NCI-H69 (cell line): Measurements from ENCODE around the gene PIK3CB.
A peak's percentile ranks its signal among the peaks of the same experiment; 100 is the strongest.
"Not testable (repeated sequence)": the region's sequence is repeated elsewhere in the genome, so short reads cannot be mapped to it uniquely, and the experiment has no call there.

Source experiments
- DNase-seq: peaks from one replicate; lab custom pipeline; 2025; lab: John Stamatoyannopoulos, UW

Gene PIK3CB

GRCh38 chr3:138806376-138807080, 28.2 kb downstream of the PIK3CB start:
- DNase-seq: no peak

GRCh38 chr3:138803006-138803653, 31.6 kb downstream of the PIK3CB start:
- no peak for DNase-seq

GRCh38 chr3:138802223-138802622, 32.5 kb downstream of the PIK3CB start:
- not testable (repeated sequence) for DNase-seq

- no peak for DNase-seq
Measured at GRCh38 chr3:138801792-138802191, 32.9 kb downstream of the PIK3CB start.

GRCh38 chr3:138800248-138800647, 34.5 kb downstream of the PIK3CB start:
- DNase-seq: no peak

GRCh38 chr3:138799822-138800221, 34.9 kb downstream of the PIK3CB start:
- DNase-seq: no peak

GRCh38 chr3:138797508-138798038, 37.2 kb downstream of the PIK3CB start:
- no peak for DNase-seq

- no peak for DNase-seq
Measured at GRCh38 chr3:138796761-138797160, 38.0 kb downstream of the PIK3CB start.

- no peak for DNase-seq
Measured at GRCh38 chr3:138786788-138787271, 47.9 kb downstream of the PIK3CB start.

- no peak for DNase-seq
Measured at GRCh38 chr3:138785951-138786350, 48.8 kb downstream of the PIK3CB start.

- DNase-seq: not testable (repeated sequence)
Measured at GRCh38 chr3:138785362-138785857, 49.3 kb downstream of the PIK3CB start.

- DNase-seq: no peak
Measured at GRCh38 chr3:138782755-138783154, 52.0 kb downstream of the PIK3CB start.

- DNase-seq: no peak
Measured at GRCh38 chr3:138781012-138781470, 53.7 kb downstream of the PIK3CB start.

- DNase-seq: no peak
Measured at GRCh38 chr3:138778643-138779042, 56.1 kb downstream of the PIK3CB start.

GRCh38 chr3:138776961-138777360, 57.8 kb downstream of the PIK3CB start:
- DNase-seq: no peak

GRCh38 chr3:138775254-138775595, 59.5 kb downstream of the PIK3CB start:
- no peak for DNase-seq

GRCh38 chr3:138774529-138775253, 60.0 kb downstream of the PIK3CB start:
- DNase-seq: peak; percentile 94

GRCh38 chr3:138771585-138771984, 63.1 kb downstream of the PIK3CB start:
- no peak for DNase-seq

- no peak for DNase-seq
Measured at GRCh38 chr3:138769616-138770015, 65.1 kb downstream of the PIK3CB start.

- DNase-seq: no peak
Measured at GRCh38 chr3:138768946-138769345, 65.8 kb downstream of the PIK3CB start.

GRCh38 chr3:138768125-138768524, 66.6 kb downstream of the PIK3CB start:
- DNase-seq: peak; percentile 4

- DNase-seq: no peak
Measured at GRCh38 chr3:138767498-138768104, 67.1 kb downstream of the PIK3CB start.
